ENCODE measurements around the gene CHD1L.

GRCh38 chr1:147272042-147272441, 29.6 kb downstream of the CHD1L start:
- TF ChIP-seq, protein P1, sequence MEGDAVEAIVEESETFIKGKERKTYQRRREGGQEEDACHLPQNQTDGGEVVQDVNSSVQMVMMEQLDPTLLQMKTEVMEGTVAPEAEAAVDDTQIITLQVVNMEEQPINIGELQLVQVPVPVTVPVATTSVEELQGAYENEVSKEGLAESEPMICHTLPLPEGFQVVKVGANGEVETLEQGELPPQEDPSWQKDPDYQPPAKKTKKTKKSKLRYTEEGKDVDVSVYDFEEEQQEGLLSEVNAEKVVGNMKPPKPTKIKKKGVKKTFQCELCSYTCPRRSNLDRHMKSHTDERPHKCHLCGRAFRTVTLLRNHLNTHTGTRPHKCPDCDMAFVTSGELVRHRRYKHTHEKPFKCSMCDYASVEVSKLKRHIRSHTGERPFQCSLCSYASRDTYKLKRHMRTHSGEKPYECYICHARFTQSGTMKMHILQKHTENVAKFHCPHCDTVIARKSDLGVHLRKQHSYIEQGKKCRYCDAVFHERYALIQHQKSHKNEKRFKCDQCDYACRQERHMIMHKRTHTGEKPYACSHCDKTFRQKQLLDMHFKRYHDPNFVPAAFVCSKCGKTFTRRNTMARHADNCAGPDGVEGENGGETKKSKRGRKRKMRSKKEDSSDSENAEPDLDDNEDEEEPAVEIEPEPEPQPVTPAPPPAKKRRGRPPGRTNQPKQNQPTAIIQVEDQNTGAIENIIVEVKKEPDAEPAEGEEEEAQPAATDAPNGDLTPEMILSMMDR (conservative IDR thresholded peaks at IDR 0.05; ENCODE audit: low read length): no peak
- TF ChIP-seq EZH2phosphoT487 (IDR thresholded peaks at IDR 0.05; ENCODE audit: borderline replicate concordance): no peak

Data from Loucy (cell line).